ACC112 (cell line): ENCODE results near the gene LDLRAD3.
A peak's percentile ranks its signal among the peaks of the same experiment; 100 is the strongest.

ENCODE experiments used
- H2AFZ ChIP-seq: fragments of 200-600 bp; sonication (generic); one replicate; pipeline ENCODE4 v1.6.0; 2017; ENCODE audit warnings: antibody characterized with exemption, low read length; ENCODE audit not compliant: unreplicated experiment
- H3K27ac ChIP-seq: fragments of 200-600 bp; sonication (generic); 2 replicates; pipeline ENCODE4 v1.5.1; 2014; ENCODE audit warnings: low read depth, mild to moderate bottlenecking, antibody characterized with exemption, low read length, moderate library complexity
- H3K27me3 ChIP-seq: fragments of 200-600 bp; sonication (generic); 2 replicates; pipeline ENCODE4 v1.6.1; 2014; ENCODE audit warnings: mild to moderate bottlenecking, antibody characterized with exemption, low read length, moderate library complexity, mixed read lengths; ENCODE audit not compliant: insufficient read depth
- H3K36me3 ChIP-seq: fragments of 200-600 bp; sonication (generic); 2 replicates; pipeline ENCODE4 v1.6.1; 2016; ENCODE audit warnings: mild to moderate bottlenecking, antibody characterized with exemption, low read length, moderate library complexity, mixed read lengths; ENCODE audit not compliant: insufficient read depth
- H3K4me1 ChIP-seq: fragments of 200-600 bp; sonication (generic); one replicate; pipeline ENCODE4 v1.6.1; 2016; ENCODE audit warnings: low read length, mixed read lengths; ENCODE audit not compliant: insufficient read depth, unreplicated experiment, control insufficient read depth
- H3K4me3 ChIP-seq: fragments of 200-600 bp; sonication (generic); 2 replicates; pipeline ENCODE4 v1.5.1; 2014; ENCODE audit warnings: mild to moderate bottlenecking, low read depth, low read length
- H3K79me2 ChIP-seq: fragments of 200-600 bp; sonication (generic); one replicate; pipeline ENCODE4 v1.6.0; 2016; ENCODE audit warnings: low read length; ENCODE audit not compliant: control insufficient read depth, unreplicated experiment, insufficient read depth

Gene LDLRAD3

GRCh38 chr11:36148701-36149100 lies 204.8 kb downstream of the LDLRAD3 start:
- Histone ChIP-seq H3K4me3 (peak overlapping the region; percentile 33; the same call in 1 of the 2 replicates), H2AFZ (no peak overlapping the region), H3K27ac (peak overlapping the region; percentile 98), H3K27me3 (no peaks in the 10 kb centered on the region), H3K36me3 (no peaks in the 10 kb centered on the region), H3K79me2 (no peaks in the 10 kb centered on the region), H3K4me1 (peaks cover 55% of the 10 kb centered on the region)

GRCh38 chr11:36149538-36150242 lies 205.8 kb downstream of the LDLRAD3 start:
- Histone ChIP-seq H3K27ac (peak overlapping the region; percentile 98), H2AFZ (no peak overlapping the region), H3K4me1 (peaks cover 57% of the 10 kb centered on the region), H3K4me3 (peak overlapping the region; percentile 33; the same call in 1 of the 2 replicates), H3K36me3 (no peaks in the 10 kb centered on the region), H3K27me3 (no peaks in the 10 kb centered on the region), H3K79me2 (no peaks in the 10 kb centered on the region)

GRCh38 chr11:36150986-36151385 lies 207.1 kb downstream of the LDLRAD3 start:
- peak overlapping the region; percentile 98 for H3K27ac ChIP-seq

GRCh38 chr11:36151933-36152580 lies 208.2 kb downstream of the LDLRAD3 start:
- no peaks in the 10 kb centered on the region for H3K27me3 ChIP-seq
- H3K36me3 ChIP-seq: no peaks in the 10 kb centered on the region
- no peak overlapping the region for H2AFZ ChIP-seq
- H3K4me3 ChIP-seq: no peak overlapping the region
- peaks cover 80% of the 10 kb centered on the region for H3K4me1 ChIP-seq
- no peaks in the 10 kb centered on the region for H3K79me2 ChIP-seq
- H3K27ac ChIP-seq: peak overlapping the region; percentile 98

More at GRCh38 chr11:36150986-36151385, 207.1 kb downstream of the LDLRAD3 start:
- Histone ChIP-seq H3K4me1 (peaks cover 70% of the 10 kb centered on the region), H3K27me3 (no peaks in the 10 kb centered on the region), H3K36me3 (no peaks in the 10 kb centered on the region), H2AFZ (no peak overlapping the region), H3K79me2 (no peaks in the 10 kb centered on the region), H3K4me3 (no peak overlapping the region)

- no peaks in the 10 kb centered on the region for H3K27me3 ChIP-seq
- H3K36me3 ChIP-seq: no peaks in the 10 kb centered on the region
These were observed 209.7 kb downstream of the LDLRAD3 start for GRCh38 chr11:36153551-36153950.

GRCh38 chr11:36155124-36155561 lies 211.3 kb downstream of the LDLRAD3 start:
- no peaks in the 10 kb centered on the region for H3K27me3 ChIP-seq
- H3K36me3 ChIP-seq: no peaks in the 10 kb centered on the region
- H2AFZ ChIP-seq: no peak overlapping the region
- H3K4me1 ChIP-seq: peaks cover 69% of the 10 kb centered on the region
- peak overlapping the region; percentile 88 for H3K27ac ChIP-seq
- no peak overlapping the region for H3K4me3 ChIP-seq
- H3K79me2 ChIP-seq: no peaks in the 10 kb centered on the region

More at GRCh38 chr11:36153551-36153950, 209.7 kb downstream of the LDLRAD3 start:
- Histone ChIP-seq H3K4me1 (peaks cover 83% of the 10 kb centered on the region), H3K27ac (no peak overlapping the region), H2AFZ (no peak overlapping the region), H3K79me2 (no peaks in the 10 kb centered on the region), H3K4me3 (no peak overlapping the region)

GRCh38 chr11:36155770-36156160 lies 211.9 kb downstream of the LDLRAD3 start:
- H3K36me3 ChIP-seq: no peaks in the 10 kb centered on the region
- no peak overlapping the region for H3K4me3 ChIP-seq
- H3K27ac ChIP-seq: peak overlapping the region; percentile 88
- H3K4me1 ChIP-seq: peaks cover 65% of the 10 kb centered on the region
- no peak overlapping the region for H2AFZ ChIP-seq
- no peaks in the 10 kb centered on the region for H3K79me2 ChIP-seq
- no peaks in the 10 kb centered on the region for H3K27me3 ChIP-seq

GRCh38 chr11:36156161-36156816 lies 212.4 kb downstream of the LDLRAD3 start:
- peak overlapping the region; percentile 88 for H3K27ac ChIP-seq
- H2AFZ ChIP-seq: no peak overlapping the region
- peaks cover 60% of the 10 kb centered on the region for H3K4me1 ChIP-seq
- no peaks in the 10 kb centered on the region for H3K27me3 ChIP-seq
- no peaks in the 10 kb centered on the region for H3K36me3 ChIP-seq
- no peaks in the 10 kb centered on the region for H3K79me2 ChIP-seq
- H3K4me3 ChIP-seq: peak overlapping the region; percentile 17

- H3K27ac ChIP-seq: peak overlapping the region; percentile 88
These were observed 213.1 kb downstream of the LDLRAD3 start for GRCh38 chr11:36156817-36157519.

GRCh38 chr11:36160091-36160490 lies 216.2 kb downstream of the LDLRAD3 start:
- no peaks in the 10 kb centered on the region for H3K27me3 ChIP-seq
- H3K4me1 ChIP-seq: peaks cover 39% of the 10 kb centered on the region
- no peaks in the 10 kb centered on the region for H3K36me3 ChIP-seq
- H3K4me3 ChIP-seq: no peak overlapping the region
- no peak overlapping the region for H2AFZ ChIP-seq
- H3K27ac ChIP-seq: no peak overlapping the region
- H3K79me2 ChIP-seq: no peaks in the 10 kb centered on the region

More at GRCh38 chr11:36156817-36157519, 213.1 kb downstream of the LDLRAD3 start:
- Histone ChIP-seq H3K4me3 (peak overlapping the region; percentile 17), H3K36me3 (no peaks in the 10 kb centered on the region), H2AFZ (no peak overlapping the region), H3K4me1 (peaks cover 53% of the 10 kb centered on the region), H3K27me3 (no peaks in the 10 kb centered on the region), H3K79me2 (no peaks in the 10 kb centered on the region)
